Epithelial cell of proximal tubule (primary cell): ENCODE data around the gene GTPBP8. TPM values are rescaled to one million over a fixed set of nuclear protein-coding genes. Genes with fewer than 3 reads are reported as not detected.

Source experiments
- DNase-seq: peaks from one replicate; pipeline ENCODE4 v3.0.0-alpha.2; 2011; ENCODE audit warnings: low read depth
- H3K4me3 ChIP-seq: 2 replicates; pipeline ENCODE4 v1.5.1; 2011; ENCODE audit warnings: low read depth, mild to moderate bottlenecking, low read length
- CTCF ChIP-seq: conservative IDR thresholded peaks from 2 replicates; pipeline ENCODE4 v1.5.1; 2012; ENCODE audit warnings: low read depth, mild to moderate bottlenecking, low read length
- total RNA-seq: library from RNA; depleted of rRNA; stranded (reverse); fragments of >200 nt; gene quantifications from 2 replicates; pipeline ENCODE4 v1.2.3, GENCODE V29; 2015

GTPBP8 gene
- 33.8 and 39.1 TPM in 2 replicates for total RNA-seq

DNA sequence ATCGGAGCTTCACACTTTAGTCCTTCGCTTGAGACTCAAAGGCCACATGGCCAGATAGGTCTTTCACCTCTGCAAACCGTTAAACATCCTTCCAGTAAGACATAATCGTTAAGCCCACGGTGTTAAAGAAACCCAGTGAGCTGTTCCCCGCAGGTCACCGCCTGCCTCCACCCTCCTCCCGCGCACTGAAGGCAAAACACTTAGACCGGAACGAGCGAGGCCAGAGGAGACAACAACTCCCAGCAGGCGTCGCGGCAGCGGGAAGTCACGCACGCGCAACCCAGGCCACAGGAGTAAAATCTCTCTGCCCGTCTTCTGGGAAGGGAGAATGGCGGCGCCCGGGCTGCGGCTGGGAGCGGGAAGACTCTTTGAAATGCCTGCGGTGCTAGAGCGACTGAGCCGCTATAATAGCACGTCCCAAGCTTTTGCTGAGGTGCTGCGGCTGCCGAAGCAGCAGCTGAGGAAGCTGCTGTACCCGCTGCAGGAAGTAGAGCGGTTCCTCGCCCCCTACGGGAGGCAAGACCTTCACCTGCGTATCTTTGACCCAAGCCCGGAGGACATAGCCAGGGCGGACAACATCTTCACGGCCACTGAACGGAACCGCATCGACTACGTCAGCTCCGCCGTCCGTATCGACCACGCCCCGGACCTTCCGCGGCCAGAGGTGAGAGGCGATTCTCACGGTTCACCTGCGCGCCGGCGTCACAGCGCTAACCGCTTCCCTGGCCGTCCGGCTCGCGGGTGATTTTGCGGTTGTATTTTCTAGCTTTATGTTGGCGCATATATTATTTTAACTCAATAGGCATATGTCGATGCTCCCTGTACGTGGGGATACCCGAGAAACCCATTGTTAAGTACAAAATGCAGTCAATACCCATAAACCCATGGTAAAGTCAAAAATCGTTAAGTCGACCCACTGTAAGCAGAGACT is at the start of gene GTPBP8:
GTPBP8 (plus strand) TSS at position 313 of the 931 bp plus-strand sequence; CDS start at position 329, 16 bp downstream.
- peak within 1 kb of the TSS; percentile 82 for H3K4me3 ChIP-seq
- peak; percentile 10 for TF ChIP-seq CTCF
- DNase-seq = peak; percentile 52

DNA sequence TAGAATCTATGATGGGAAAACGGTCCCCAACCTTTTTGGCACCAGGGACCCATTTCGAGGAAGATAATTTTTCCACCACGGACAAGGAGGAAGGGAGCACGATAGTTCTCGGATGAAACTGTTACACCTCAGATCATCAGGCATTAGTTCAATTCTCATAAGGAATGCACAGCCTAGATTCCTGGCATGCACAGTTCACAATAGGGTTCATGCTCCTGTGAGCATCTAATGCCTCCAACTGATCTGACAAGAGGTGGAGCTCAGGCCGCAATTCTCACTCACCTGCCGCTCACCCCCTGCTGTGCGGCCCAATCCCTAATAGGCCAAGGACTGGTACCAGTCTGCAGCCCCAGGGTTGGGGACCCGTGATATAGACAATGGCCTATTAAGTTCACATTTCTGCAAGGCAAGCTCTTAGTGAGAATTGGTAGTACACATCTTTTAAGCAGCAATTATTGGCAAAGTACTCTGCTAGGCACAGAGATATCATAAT is 42.4 kb upstream of the GTPBP8 start:
- no peak overlapping the region for H3K4me3 ChIP-seq
- no peak for DNase-seq
- no peak for TF ChIP-seq CTCF

DNA sequence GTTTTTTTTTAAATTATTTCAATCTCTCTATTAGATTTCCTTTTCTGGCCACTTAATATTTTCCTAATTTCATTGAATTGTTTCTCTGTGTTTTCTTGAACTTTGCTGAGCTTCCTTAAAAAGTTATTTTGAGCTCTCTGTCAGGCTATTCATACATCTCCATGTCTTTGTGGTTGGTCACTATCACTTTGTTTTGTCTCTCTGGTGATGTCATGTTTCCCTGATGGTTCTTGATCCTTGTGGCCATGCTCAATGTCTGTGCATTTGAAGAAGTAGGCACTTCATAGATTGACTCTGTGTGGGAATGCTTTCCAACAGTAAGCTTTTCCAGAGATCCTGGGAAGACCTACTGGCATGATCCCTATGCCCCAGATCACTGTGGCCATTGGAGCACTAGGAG is 34.4 kb upstream of the GTPBP8 start:
- TF ChIP-seq CTCF = no peak
- no peak overlapping the region for H3K4me3 ChIP-seq
- DNase-seq = no peak

GRCh38 chr3:112958811-112959560 is 31.8 kb upstream of the GTPBP8 start:
- TF ChIP-seq CTCF = no peak
- no peak overlapping the region for H3K4me3 ChIP-seq
- DNase-seq = no peak

DNA sequence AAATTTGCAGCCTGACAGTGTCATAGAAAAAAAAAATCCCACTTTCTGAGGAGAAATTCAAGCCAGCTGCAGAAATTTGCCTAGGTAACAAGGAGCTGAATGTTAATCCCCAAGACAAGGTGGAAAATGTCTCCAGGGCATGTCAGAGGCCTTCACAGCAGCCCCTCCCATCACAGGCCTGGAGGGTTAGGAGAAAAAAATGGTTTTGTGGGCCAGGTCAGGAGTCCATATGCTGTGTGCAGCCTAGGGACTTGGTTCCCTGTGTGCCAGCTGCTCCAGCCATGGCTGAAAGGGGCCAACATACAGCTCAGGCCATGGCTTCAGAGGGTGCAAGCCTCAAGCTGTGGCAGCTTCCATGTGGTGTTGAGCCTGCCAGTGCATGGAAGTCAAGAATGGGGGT is 27.1 kb upstream of the GTPBP8 start:
- H3K4me3 ChIP-seq = no peak overlapping the region
- no peak for TF ChIP-seq CTCF
- no peak for DNase-seq

DNA sequence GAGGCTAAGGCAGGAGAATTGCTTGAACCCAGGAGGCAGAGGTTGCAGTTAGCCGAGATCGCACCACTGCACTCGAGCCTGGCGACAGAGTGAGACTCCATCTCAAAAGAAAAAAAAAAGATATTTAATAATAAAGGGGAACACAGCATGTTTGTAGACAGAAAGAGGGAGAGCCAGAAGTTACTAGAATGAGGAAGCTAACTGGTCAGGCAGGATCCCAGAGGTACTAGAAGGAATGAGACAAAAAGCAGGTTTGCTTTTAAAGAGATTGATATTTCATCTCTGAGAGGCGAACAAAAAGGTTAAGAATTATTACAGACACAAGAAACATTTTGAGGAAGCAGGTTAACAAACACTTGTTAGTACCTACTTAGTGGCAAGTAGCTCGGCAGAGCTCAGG is 25.1 kb upstream of the GTPBP8 start:
- H3K4me3 ChIP-seq = no peak overlapping the region
- no peak for DNase-seq
- no peak for TF ChIP-seq CTCF
